HepG2 (cell line): ENCODE data around the gene NUP93. TPM values are rescaled to one million over a fixed set of nuclear protein-coding genes. Genes with fewer than 3 reads are reported as not detected.

ENCODE experiments used
- ATAC-seq: fragments of 200-7000 bp; cut with Tn5 transposase; 3 replicates; pipeline ENCODE4 v1.9.1; 2020; ENCODE audit warnings: mild to moderate bottlenecking, moderate library complexity
- BruUV-seq: library from RNA; stranded (reverse); fragments of 400-500 nt; replicated peaks from 2 replicates; lab custom pipeline; 2021; lab: Mats Ljungman, UMichigan
- CTCF ChIA-PET: fragments of 300-600 bp; formaldehyde crosslinking; extraction: SDS; loops from one replicate; lab custom pipeline; 2021; ENCODE audit warnings: low total read pairs, inconsistent platforms, low intra/inter-chr PET ratio; lab: Yijun Ruan, JAX
- POLR2A ChIA-PET: fragments of 350-600 bp; sonication (Branson Sonifier 250); formaldehyde crosslinking; loops from one replicate; lab custom pipeline; 2020; ENCODE audit warnings: antibody characterized with exemption, inconsistent platforms; lab: Yijun Ruan, JAX
- DNase-seq: peaks from one replicate; pipeline ENCODE4 v3.0.0-alpha.2; 2015; ENCODE audit warnings: low spot score
- FAIRE-seq: peaks from 3 replicates; lab custom pipeline; 2011; peaks lifted over from hg19 to GRCh38; lab: Jason Lieb, UNC
- H2AFZ ChIP-seq: one replicate; pipeline ENCODE4 v1.6.1; 2011; ENCODE audit warnings: low read length, inconsistent platforms
- H3K27ac ChIP-seq: fragments of 300-600 bp; 3 replicates; pipeline ENCODE4 v1.8.0; 2011; ENCODE audit warnings: mixed run types, mild to moderate bottlenecking, mixed read lengths, low read length, inconsistent platforms; ENCODE audit not compliant: insufficient read depth; ENCODE audit errors: extremely low read length
- H3K27me3 ChIP-seq, 2 experiments: fragments of 200-600 bp in 1 of 2; 2 replicates in 1 of 2; 3 replicates in 1 of 2; pipeline versions ENCODE4 v1.6.0 to v1.8.0; 2011; ENCODE audit warnings: low read length in 2 of 2, mild to moderate bottlenecking in 2 of 2, moderate library complexity in 2 of 2, inconsistent platforms in 1 of 2; ENCODE audit not compliant: insufficient read depth in 2 of 2, control insufficient read depth in 1 of 2
- H3K36me3 ChIP-seq, 2 experiments: fragments of 200-600 bp in 1 of 2; replicated peaks in 1 of 2; 2 replicates in 1 of 2; 3 replicates in 1 of 2; pipeline versions ENCODE4 v1.5.1 to v1.8.0; 2011; ENCODE audit warnings: low read length in 2 of 2, inconsistent platforms in 1 of 2; ENCODE audit not compliant: insufficient read depth in 2 of 2, control insufficient read depth in 1 of 2
- H3K4me1 ChIP-seq: 2 replicates; pipeline ENCODE4 v1.5.1; 2012; ENCODE audit warnings: low read length, inconsistent platforms; ENCODE audit not compliant: insufficient read depth
- H3K4me2 ChIP-seq: 2 replicates; pipeline ENCODE4 v1.6.0; 2011; ENCODE audit warnings: low read depth, low read length, inconsistent platforms
- H3K4me3 ChIP-seq, 3 experiments: fragments of 200-600 bp in 1 of 3; sonication (generic), shearing (Covaris generic) in 1 of 3; replicated peaks in 1 of 3; 2 replicates each; pipeline ENCODE4 v1.5.1; 2011 to 2016; ENCODE audit warnings: low read length in 3 of 3, inconsistent platforms in 2 of 3, low read depth in 2 of 3, mild to moderate bottlenecking in 2 of 3, control low read depth in 1 of 3, mixed read lengths in 1 of 3; ENCODE audit not compliant: insufficient read depth in 1 of 3
- H3K79me2 ChIP-seq: one replicate; pipeline ENCODE4 v1.6.1; 2011; ENCODE audit warnings: low read length, inconsistent platforms; ENCODE audit not compliant: insufficient read depth
- H3K9ac ChIP-seq: 2 replicates; pipeline ENCODE4 v1.6.0; 2011; ENCODE audit warnings: mild to moderate bottlenecking, low read depth, low read length, inconsistent platforms; ENCODE audit not compliant: insufficient read depth
- H3K9me3 ChIP-seq: 2 replicates; pipeline ENCODE4 v1.5.1; 2012; ENCODE audit warnings: mild to moderate bottlenecking, low read length
- H4K20me1 ChIP-seq: 2 replicates; pipeline ENCODE4 v1.6.0; 2011; ENCODE audit warnings: inconsistent platforms, mild to moderate bottlenecking, low read length, moderate library complexity; ENCODE audit not compliant: insufficient read depth
- AGO2 ChIP-seq: fragments of 200-400 bp; formaldehyde crosslinking; optimal IDR thresholded peaks from 2 replicates; pipeline ENCODE3; 2017; ENCODE audit warnings: mild to moderate bottlenecking, low read depth, low read length, moderate library complexity
- ARHGAP35 ChIP-seq: sonication (generic); formaldehyde crosslinking; IDR thresholded peaks from 2 replicates; pipeline ENCODE4 v1.9.0; 2022; ENCODE audit warnings: mild to moderate bottlenecking, inconsistent platforms, moderate library complexity, missing genetic modification reagents, borderline replicate concordance
- DNMT3B ChIP-seq: conservative IDR thresholded peaks from 2 replicates; pipeline ENCODE4 v1.6.1; 2016; ENCODE audit warnings: missing biosample characterization, control low read depth
- FOSL2 ChIP-seq: sonication (generic); formaldehyde crosslinking; IDR thresholded peaks from 2 replicates; pipeline ENCODE4 v1.4.0; 2020; ENCODE audit warnings: missing genetic modification reagents
- FOXA3 ChIP-seq: IDR thresholded peaks from 2 replicates; pipeline ENCODE4 v1.6.1; 2016; ENCODE audit warnings: missing genetic modification reagents, missing compliant biosample characterization
- FOXJ3 ChIP-seq: sonication (generic); formaldehyde crosslinking; IDR thresholded peaks from 2 replicates; pipeline ENCODE4 v1.4.0; 2020; ENCODE audit warnings: missing genetic modification reagents, mild to moderate bottlenecking, borderline replicate concordance
- GTF3A ChIP-seq: sonication (generic); formaldehyde crosslinking; conservative IDR thresholded peaks from 2 replicates; pipeline ENCODE4 v1.4.0; 2020; ENCODE audit warnings: mild to moderate bottlenecking, missing genetic modification reagents
- HNRNPL ChIP-seq: fragments of 200-400 bp; formaldehyde crosslinking; IDR thresholded peaks from 2 replicates; pipeline ENCODE4 v1.6.1; 2017; ENCODE audit warnings: mild to moderate bottlenecking, low read depth, low read length
- MAF1 ChIP-seq: sonication (generic); formaldehyde crosslinking; IDR thresholded peaks from 2 replicates; pipeline ENCODE4 v1.5.0; 2020; ENCODE audit warnings: missing genetic modification reagents, borderline replicate concordance
- PLRG1 ChIP-seq: fragments of 450-650 bp; conservative IDR thresholded peaks from 2 replicates; pipeline ENCODE4 v1.6.1; 2016
- PPARG ChIP-seq: conservative IDR thresholded peaks from 2 replicates; pipeline ENCODE4 v1.6.1; 2016; ENCODE audit warnings: missing biosample characterization, missing genetic modification reagents
- ZFP82 ChIP-seq: sonication (generic); formaldehyde crosslinking; IDR thresholded peaks from 2 replicates; pipeline ENCODE4 v1.5.1; 2020; ENCODE audit warnings: mild to moderate bottlenecking, missing genetic modification reagents, borderline replicate concordance
- ZNF263 ChIP-seq: sonication (generic); formaldehyde crosslinking; IDR thresholded peaks from 2 replicates; pipeline ENCODE4 v1.4.0; 2020; ENCODE audit warnings: missing genetic modification reagents
- ZNF34 ChIP-seq: sonication (generic); formaldehyde crosslinking; IDR thresholded peaks from 2 replicates; pipeline ENCODE4 v1.4.0; 2020; ENCODE audit warnings: mild to moderate bottlenecking, missing genetic modification reagents, borderline replicate concordance
- ZSCAN20 ChIP-seq: sonication (generic); formaldehyde crosslinking; IDR thresholded peaks from 2 replicates; pipeline ENCODE4 v1.4.0; 2020; ENCODE audit warnings: missing genetic modification reagents, mild to moderate bottlenecking, borderline replicate concordance
- WGBS: methylation state at CpG from one replicate; pipeline ENCODE4 v1.1.6; 2017; ENCODE audit warnings: low lambda C conversion rate; 5-methylcytosine and 5-hydroxymethylcytosine counted together
- in situ Hi-C: cut with HindIII; loops from 2 replicates; pipeline ENCODE4 v1.10.0; 2017; ENCODE audit warnings: low pct_unique_long_range_greater_than_20kb; ENCODE audit not compliant: extremely low pct_ligation_motif_present
- intact Hi-C: fragments of 100-400 bp; cut with micrococcal nuclease; formaldehyde crosslinking; loops from one replicate; pipeline ENCODE4 v1.10.0; 2022; ENCODE audit not compliant: unreplicated experiment
- polyA plus RNA-seq, 8 experiments: library from polyadenylated mRNA; depleted of rRNA in 3 of 8; stranded (reverse) in 7 of 8; unstranded in 1 of 8; fragments of >200 nt; fragmentation: Illumina TruSeq in 4 of 8; extraction: Trizol in 4 of 8; gene quantifications; 2 replicates each; pipeline versions ENCODE4 v1.2.1 to v1.2.3, GENCODE V29; 2011 to 2016; ENCODE audit warnings: low read depth in 4 of 8, missing spikeins in 1 of 8, mixed read lengths in 1 of 8; ENCODE audit not compliant: insufficient read depth in 1 of 8
- total RNA-seq, 5 experiments: library from RNA; depleted of rRNA; stranded (reverse); fragments of >200 nt; fragmentation: Illumina TruSeq; extraction: Trizol; gene quantifications; 2 replicates each; pipeline ENCODE4 v1.2.3, GENCODE V29; 2016; ENCODE audit warnings: low read depth in 1 of 5
- TF ChIP-seq, protein P1 (sequence below): conservative IDR thresholded peaks from 2 replicates; pipeline ENCODE4 v1.6.1; 2018; ENCODE audit warnings: missing genetic modification reagents
- TF ChIP-seq, protein P2 (sequence below): sonication (generic); formaldehyde crosslinking; IDR thresholded peaks from 2 replicates; pipeline ENCODE4 v1.4.0; 2020; ENCODE audit warnings: missing genetic modification reagents, borderline replicate concordance
- TF ChIP-seq, protein P3 (sequence below): sonication (generic); formaldehyde crosslinking; IDR thresholded peaks from 2 replicates; pipeline ENCODE4 v1.5.0; 2020; ENCODE audit warnings: missing genetic modification reagents, mild to moderate bottlenecking, borderline replicate concordance

The NUP93 gene
- total and polyA plus RNA-seq, 2 of the 13 experiments (the other 11 are each of a cell fraction or from before 2014, with no cell fraction given) = 58.5 to 140 TPM

DNA sequence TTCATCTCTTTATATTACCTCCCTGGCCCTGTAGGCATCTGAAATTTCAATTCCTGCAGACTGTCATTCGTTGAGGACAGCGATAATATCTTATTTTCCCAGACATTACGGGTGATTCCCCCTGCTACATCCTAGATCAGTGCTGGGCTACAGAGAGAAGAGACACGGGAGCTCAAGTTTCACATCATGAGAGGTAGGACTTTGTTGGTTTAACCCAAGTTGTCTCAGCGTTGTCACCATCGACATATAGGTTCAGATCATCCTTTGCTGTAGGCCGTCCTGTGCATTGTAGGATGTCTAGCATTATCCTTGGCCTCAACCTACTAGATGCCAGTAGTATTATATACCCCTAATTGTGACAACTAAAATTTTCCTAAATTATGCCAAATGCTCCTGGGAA, 28.4 kb upstream of the NUP93 start (continued):
- TF ChIP-seq, protein P1, sequence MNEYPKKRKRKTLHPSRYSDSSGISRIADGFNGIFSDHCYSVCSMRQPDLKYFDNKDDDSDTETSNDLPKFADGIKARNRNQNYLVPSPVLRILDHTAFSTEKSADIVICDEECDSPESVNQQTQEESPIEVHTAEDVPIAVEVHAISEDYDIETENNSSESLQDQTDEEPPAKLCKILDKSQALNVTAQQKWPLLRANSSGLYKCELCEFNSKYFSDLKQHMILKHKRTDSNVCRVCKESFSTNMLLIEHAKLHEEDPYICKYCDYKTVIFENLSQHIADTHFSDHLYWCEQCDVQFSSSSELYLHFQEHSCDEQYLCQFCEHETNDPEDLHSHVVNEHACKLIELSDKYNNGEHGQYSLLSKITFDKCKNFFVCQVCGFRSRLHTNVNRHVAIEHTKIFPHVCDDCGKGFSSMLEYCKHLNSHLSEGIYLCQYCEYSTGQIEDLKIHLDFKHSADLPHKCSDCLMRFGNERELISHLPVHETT (CRISPR knock-in tag) = no peak
- TF ChIP-seq MAF1 (CRISPR knock-in tag) = no peak
- TF ChIP-seq PPARG (CRISPR knock-in tag) = no peak
- TF ChIP-seq ZNF263 (CRISPR knock-in tag) = no peak

DNA sequence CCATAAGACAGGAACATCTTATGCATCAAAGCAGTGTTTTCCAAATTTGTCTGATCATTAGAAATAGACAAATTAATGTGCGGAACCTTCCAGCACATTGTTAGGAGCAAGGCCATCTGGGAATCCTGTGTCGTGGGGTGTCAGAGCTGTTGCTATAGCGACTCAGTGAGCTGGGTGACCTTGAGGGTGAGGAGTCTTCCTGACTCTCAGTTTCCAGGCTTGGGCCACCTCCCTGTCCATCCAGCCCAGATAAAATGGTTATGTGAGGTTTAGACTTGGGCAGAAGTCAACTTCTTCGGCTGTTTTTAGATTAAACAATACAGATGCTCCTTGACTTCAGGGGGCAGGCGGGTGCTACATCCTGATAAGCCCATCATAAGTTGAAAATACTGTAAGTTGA, 27.1 kb upstream of the NUP93 start:
- FAIRE-seq (no peak), DNase-seq (no peak), ATAC-seq (no peak)
- Histone ChIP-seq H3K9ac (no peak overlapping the region), H4K20me1 (no peaks in the 10 kb centered on the region), H3K4me3 (no peak overlapping the region), H3K4me1 (peaks cover 9% of the 10 kb centered on the region; the same call in 1 of the 2 replicates), H3K4me2 (no peak overlapping the region), H3K79me2 (no peaks in the 10 kb centered on the region), H2AFZ (no peak overlapping the region), H3K9me3 (no peaks in the 10 kb centered on the region), H3K36me3 (no peaks in the 10 kb centered on the region), H3K27me3 (peaks cover 2 to 11% of the 10 kb centered on the region in 2 experiments; a peak in 2 of 5 replicates), H3K27ac (no peak overlapping the region)
- ChIA-PET CTCF (interaction anchor here (0.8 to 2.6 kb wide), 6 partner anchors 29 to 189 kb away, joined by 3 to 36 read pairs (median 18); no protein-coding TSS in a partner anchor), POLR2A (interaction anchor here (1.5 kb wide), 1 partner anchor 94 kb away, joined by 6 read pairs; the partner anchor contains the start of gene MT2A)
- in situ Hi-C loops (loop anchor here (5.0 to 10.0 kb wide), 3 partner anchors 101 to 188 kb away; no protein-coding TSS in a partner anchor), intact Hi-C loops (loop anchor here (1.0 to 5.0 kb wide), 7 partner anchors 29 to 371 kb away; partner anchors contain the start of gene MT1F)
- BruUV-seq = no TSS peak
- 28% methylated on average over 5 of the region's 5 CpGs for WGBS
- TF ChIP-seq, protein P2, sequence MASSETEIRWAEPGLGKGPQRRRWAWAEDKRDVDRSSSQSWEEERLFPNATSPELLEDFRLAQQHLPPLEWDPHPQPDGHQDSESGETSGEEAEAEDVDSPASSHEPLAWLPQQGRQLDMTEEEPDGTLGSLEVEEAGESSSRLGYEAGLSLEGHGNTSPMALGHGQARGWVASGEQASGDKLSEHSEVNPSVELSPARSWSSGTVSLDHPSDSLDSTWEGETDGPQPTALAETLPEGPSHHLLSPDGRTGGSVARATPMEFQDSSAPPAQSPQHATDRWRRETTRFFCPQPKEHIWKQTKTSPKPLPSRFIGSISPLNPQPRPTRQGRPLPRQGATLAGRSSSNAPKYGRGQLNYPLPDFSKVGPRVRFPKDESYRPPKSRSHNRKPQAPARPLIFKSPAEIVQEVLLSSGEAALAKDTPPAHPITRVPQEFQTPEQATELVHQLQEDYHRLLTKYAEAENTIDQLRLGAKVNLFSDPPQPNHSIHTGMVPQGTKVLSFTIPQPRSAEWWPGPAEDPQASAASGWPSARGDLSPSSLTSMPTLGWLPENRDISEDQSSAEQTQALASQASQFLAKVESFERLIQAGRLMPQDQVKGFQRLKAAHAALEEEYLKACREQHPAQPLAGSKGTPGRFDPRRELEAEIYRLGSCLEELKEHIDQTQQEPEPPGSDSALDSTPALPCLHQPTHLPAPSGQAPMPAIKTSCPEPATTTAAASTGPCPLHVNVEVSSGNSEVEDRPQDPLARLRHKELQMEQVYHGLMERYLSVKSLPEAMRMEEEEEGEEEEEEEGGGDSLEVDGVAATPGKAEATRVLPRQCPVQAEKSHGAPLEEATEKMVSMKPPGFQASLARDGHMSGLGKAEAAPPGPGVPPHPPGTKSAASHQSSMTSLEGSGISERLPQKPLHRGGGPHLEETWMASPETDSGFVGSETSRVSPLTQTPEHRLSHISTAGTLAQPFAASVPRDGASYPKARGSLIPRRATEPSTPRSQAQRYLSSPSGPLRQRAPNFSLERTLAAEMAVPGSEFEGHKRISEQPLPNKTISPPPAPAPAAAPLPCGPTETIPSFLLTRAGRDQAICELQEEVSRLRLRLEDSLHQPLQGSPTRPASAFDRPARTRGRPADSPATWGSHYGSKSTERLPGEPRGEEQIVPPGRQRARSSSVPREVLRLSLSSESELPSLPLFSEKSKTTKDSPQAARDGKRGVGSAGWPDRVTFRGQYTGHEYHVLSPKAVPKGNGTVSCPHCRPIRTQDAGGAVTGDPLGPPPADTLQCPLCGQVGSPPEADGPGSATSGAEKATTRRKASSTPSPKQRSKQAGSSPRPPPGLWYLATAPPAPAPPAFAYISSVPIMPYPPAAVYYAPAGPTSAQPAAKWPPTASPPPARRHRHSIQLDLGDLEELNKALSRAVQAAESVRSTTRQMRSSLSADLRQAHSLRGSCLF (CRISPR knock-in tag) = no peak
- TF ChIP-seq FOXJ3 (CRISPR knock-in tag) (no peak), PLRG1 (no peak), DNMT3B (CRISPR knock-in tag) (no peak), ZFP82 (no peak), ZSCAN20 (CRISPR knock-in tag) (no peak), FOXA3 (CRISPR knock-in tag) (no peak), GTF3A (no peak), FOSL2 (CRISPR knock-in tag) (no peak), ZNF34 (CRISPR knock-in tag) (no peak), HNRNPL (no peak), ARHGAP35 (CRISPR knock-in tag) (no peak), AGO2 (no peak)
- TF ChIP-seq, protein P3, sequence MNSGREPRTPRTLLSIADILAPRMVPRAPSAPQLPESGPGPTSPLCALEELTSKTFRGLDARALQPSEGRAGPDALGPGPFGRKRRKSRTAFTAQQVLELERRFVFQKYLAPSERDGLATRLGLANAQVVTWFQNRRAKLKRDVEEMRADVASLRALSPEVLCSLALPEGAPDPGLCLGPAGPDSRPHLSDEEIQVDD (CRISPR knock-in tag) = no peak
